ENCODE results near the gene CPVL. TPM values are rescaled to one million over a fixed set of nuclear protein-coding genes. Genes with fewer than 3 reads are reported as not detected.

Gene CPVL
- total and polyA plus RNA-seq, 2 experiments from 2014 or later: 31.9 to 37.8 TPM

DNA sequence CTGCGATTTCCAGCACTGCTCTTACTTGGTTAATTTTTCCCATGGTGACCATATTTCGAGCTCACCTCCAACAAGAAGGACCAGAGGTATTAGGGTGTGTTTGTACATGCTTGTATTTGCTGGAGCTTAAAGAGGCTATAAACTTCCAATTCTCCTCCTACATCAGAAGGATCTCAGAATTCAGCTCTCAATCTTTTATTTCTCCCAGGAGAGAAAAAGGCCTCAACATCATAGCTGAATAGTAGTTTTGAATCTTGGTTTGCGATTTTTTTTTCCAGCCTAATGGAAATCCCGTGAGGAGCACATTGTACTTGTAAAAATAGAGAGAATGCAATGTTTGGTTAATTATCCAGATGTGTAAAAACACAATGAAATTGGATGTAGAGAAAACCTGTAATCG, 69.7 kb downstream of the CPVL start:
- Mint-ChIP-seq H3K36me3 (ENCODE audit: low read depth) (no peaks in the 10 kb centered on the region), H3K27me3 (ENCODE audit: insufficient read depth, low read depth, poor library complexity) (peaks cover 2% of the 10 kb centered on the region), H3K9me3 (no peaks in the 10 kb centered on the region), H3K4me1 (peaks cover 14% of the 10 kb centered on the region), H3K27ac (no peak overlapping the region), H3K4me3 (no peak overlapping the region)
- no peaks in the 10 kb centered on the region for H3K27me3 ChIP-seq (ENCODE audit: insufficient read depth)
- TF ChIP-seq STAT1 (IDR thresholded peaks at IDR 0.05; ENCODE audit: unreplicated experiment) (no peak), EZH2 (IDR thresholded peaks at IDR 0.05; ENCODE audit: low read depth, unreplicated experiment) (no peak), ZNF331 (CRISPR knock-in tag; IDR thresholded peaks at IDR 0.05; ENCODE audit: low read depth) (no peak), ZNF114 (CRISPR knock-in tag; IDR thresholded peaks at IDR 0.05) (no peak), CREB1 (CRISPR knock-in tag; IDR thresholded peaks at IDR 0.05; ENCODE audit: low read depth) (no peak), JUNB (IDR thresholded peaks at IDR 0.05; ENCODE audit: unreplicated experiment) (no peak), POLR2AphosphoS5 (IDR thresholded peaks at IDR 0.05; ENCODE audit: low read depth) (no peak), NANOG (IDR thresholded peaks at IDR 0.05; ENCODE audit: borderline replicate concordance) (no peak), EZH2phosphoT487 (IDR thresholded peaks at IDR 0.05; ENCODE audit: unreplicated experiment) (no peak)
- TF ChIP-seq, protein P1, sequence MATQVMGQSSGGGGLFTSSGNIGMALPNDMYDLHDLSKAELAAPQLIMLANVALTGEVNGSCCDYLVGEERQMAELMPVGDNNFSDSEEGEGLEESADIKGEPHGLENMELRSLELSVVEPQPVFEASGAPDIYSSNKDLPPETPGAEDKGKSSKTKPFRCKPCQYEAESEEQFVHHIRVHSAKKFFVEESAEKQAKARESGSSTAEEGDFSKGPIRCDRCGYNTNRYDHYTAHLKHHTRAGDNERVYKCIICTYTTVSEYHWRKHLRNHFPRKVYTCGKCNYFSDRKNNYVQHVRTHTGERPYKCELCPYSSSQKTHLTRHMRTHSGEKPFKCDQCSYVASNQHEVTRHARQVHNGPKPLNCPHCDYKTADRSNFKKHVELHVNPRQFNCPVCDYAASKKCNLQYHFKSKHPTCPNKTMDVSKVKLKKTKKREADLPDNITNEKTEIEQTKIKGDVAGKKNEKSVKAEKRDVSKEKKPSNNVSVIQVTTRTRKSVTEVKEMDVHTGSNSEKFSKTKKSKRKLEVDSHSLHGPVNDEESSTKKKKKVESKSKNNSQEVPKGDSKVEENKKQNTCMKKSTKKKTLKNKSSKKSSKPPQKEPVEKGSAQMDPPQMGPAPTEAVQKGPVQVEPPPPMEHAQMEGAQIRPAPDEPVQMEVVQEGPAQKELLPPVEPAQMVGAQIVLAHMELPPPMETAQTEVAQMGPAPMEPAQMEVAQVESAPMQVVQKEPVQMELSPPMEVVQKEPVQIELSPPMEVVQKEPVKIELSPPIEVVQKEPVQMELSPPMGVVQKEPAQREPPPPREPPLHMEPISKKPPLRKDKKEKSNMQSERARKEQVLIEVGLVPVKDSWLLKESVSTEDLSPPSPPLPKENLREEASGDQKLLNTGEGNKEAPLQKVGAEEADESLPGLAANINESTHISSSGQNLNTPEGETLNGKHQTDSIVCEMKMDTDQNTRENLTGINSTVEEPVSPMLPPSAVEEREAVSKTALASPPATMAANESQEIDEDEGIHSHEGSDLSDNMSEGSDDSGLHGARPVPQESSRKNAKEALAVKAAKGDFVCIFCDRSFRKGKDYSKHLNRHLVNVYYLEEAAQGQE (IDR thresholded peaks at IDR 0.05; ENCODE audit: unreplicated experiment): no peak
- TF ChIP-seq, protein P2, sequence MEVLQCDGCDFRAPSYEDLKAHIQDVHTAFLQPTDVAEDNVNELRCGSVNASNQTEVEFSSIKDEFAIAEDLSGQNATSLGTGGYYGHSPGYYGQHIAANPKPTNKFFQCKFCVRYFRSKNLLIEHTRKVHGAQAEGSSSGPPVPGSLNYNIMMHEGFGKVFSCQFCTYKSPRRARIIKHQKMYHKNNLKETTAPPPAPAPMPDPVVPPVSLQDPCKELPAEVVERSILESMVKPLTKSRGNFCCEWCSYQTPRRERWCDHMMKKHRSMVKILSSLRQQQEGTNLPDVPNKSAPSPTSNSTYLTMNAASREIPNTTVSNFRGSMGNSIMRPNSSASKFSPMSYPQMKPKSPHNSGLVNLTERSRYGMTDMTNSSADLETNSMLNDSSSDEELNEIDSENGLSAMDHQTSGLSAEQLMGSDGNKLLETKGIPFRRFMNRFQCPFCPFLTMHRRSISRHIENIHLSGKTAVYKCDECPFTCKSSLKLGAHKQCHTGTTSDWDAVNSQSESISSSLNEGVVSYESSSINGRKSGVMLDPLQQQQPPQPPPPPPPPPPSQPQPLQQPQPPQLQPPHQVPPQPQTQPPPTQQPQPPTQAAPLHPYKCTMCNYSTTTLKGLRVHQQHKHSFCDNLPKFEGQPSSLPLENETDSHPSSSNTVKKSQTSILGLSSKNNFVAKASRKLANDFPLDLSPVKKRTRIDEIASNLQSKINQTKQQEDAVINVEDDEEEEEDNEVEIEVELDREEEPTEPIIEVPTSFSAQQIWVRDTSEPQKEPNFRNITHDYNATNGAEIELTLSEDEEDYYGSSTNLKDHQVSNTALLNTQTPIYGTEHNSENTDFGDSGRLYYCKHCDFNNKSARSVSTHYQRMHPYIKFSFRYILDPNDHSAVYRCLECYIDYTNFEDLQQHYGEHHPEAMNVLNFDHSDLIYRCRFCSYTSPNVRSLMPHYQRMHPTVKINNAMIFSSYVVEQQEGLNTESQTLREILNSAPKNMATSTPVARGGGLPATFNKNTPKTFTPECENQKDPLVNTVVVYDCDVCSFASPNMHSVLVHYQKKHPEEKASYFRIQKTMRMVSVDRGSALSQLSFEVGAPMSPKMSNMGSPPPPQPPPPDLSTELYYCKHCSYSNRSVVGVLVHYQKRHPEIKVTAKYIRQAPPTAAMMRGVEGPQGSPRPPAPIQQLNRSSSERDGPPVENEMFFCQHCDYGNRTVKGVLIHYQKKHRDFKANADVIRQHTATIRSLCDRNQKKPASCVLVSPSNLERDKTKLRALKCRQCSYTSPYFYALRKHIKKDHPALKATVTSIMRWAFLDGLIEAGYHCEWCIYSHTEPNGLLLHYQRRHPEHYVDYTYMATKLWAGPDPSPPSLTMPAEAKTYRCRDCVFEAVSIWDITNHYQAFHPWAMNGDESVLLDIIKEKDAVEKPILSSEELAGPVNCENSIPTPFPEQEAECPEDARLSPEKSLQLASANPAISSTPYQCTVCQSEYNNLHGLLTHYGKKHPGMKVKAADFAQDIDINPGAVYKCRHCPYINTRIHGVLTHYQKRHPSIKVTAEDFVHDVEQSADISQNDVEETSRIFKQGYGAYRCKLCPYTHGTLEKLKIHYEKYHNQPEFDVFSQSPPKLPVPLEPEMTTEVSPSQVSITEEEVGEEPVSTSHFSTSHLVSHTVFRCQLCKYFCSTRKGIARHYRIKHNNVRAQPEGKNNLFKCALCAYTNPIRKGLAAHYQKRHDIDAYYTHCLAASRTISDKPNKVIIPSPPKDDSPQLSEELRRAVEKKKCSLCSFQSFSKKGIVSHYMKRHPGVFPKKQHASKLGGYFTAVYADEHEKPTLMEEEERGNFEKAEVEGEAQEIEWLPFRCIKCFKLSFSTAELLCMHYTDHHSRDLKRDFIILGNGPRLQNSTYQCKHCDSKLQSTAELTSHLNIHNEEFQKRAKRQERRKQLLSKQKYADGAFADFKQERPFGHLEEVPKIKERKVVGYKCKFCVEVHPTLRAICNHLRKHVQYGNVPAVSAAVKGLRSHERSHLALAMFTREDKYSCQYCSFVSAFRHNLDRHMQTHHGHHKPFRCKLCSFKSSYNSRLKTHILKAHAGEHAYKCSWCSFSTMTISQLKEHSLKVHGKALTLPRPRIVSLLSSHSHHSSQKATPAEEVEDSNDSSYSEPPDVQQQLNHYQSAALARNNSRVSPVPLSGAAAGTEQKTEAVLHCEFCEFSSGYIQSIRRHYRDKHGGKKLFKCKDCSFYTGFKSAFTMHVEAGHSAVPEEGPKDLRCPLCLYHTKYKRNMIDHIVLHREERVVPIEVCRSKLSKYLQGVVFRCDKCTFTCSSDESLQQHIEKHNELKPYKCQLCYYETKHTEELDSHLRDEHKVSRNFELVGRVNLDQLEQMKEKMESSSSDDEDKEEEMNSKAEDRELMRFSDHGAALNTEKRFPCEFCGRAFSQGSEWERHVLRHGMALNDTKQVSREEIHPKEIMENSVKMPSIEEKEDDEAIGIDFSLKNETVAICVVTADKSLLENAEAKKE (CRISPR knock-in tag; IDR thresholded peaks at IDR 0.05): no peak
- TF ChIP-seq, protein P3, sequence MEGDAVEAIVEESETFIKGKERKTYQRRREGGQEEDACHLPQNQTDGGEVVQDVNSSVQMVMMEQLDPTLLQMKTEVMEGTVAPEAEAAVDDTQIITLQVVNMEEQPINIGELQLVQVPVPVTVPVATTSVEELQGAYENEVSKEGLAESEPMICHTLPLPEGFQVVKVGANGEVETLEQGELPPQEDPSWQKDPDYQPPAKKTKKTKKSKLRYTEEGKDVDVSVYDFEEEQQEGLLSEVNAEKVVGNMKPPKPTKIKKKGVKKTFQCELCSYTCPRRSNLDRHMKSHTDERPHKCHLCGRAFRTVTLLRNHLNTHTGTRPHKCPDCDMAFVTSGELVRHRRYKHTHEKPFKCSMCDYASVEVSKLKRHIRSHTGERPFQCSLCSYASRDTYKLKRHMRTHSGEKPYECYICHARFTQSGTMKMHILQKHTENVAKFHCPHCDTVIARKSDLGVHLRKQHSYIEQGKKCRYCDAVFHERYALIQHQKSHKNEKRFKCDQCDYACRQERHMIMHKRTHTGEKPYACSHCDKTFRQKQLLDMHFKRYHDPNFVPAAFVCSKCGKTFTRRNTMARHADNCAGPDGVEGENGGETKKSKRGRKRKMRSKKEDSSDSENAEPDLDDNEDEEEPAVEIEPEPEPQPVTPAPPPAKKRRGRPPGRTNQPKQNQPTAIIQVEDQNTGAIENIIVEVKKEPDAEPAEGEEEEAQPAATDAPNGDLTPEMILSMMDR (conservative IDR thresholded peaks at IDR 0.05; ENCODE audit: low read depth in 2 of 2): no peak
- TF ChIP-seq, protein P4, sequence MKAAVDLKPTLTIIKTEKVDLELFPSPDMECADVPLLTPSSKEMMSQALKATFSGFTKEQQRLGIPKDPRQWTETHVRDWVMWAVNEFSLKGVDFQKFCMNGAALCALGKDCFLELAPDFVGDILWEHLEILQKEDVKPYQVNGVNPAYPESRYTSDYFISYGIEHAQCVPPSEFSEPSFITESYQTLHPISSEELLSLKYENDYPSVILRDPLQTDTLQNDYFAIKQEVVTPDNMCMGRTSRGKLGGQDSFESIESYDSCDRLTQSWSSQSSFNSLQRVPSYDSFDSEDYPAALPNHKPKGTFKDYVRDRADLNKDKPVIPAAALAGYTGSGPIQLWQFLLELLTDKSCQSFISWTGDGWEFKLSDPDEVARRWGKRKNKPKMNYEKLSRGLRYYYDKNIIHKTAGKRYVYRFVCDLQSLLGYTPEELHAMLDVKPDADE (IDR thresholded peaks at IDR 0.05): no peak
- no peak overlapping the region for H3K4me2 ChIP-seq
- DNase-seq (ENCODE audit: low spot score): no peak
- H3K36me3 ChIP-seq (ENCODE audit: insufficient read depth): no peaks in the 10 kb centered on the region
- H4K20me1 ChIP-seq (replicated peaks; ENCODE audit: insufficient read depth): no peaks in the 10 kb centered on the region
- peaks cover 15% of the 10 kb centered on the region for H3K4me1 ChIP-seq (ENCODE audit: insufficient read depth)
- H3K27ac ChIP-seq (ENCODE audit: low read depth): no peak overlapping the region
- H3F3A ChIP-seq (replicated peaks; ENCODE audit: low read depth): no peaks in the 10 kb centered on the region
- H2AFZ ChIP-seq: no peak overlapping the region
- H3K9me2 ChIP-seq (ENCODE audit: insufficient read depth): no peaks in the 10 kb centered on the region
- ATAC-seq: no peak
- no peak overlapping the region for H3K4me3 ChIP-seq
- H3K79me2 ChIP-seq (replicated peaks; ENCODE audit: insufficient read depth): no peaks in the 10 kb centered on the region
